ENCODE measurements around the gene CERK.
"Not testable (repeated sequence)": the region's sequence is repeated elsewhere in the genome, so short reads cannot be mapped to it uniquely, and the experiment has no call there.

CERK gene

DNA sequence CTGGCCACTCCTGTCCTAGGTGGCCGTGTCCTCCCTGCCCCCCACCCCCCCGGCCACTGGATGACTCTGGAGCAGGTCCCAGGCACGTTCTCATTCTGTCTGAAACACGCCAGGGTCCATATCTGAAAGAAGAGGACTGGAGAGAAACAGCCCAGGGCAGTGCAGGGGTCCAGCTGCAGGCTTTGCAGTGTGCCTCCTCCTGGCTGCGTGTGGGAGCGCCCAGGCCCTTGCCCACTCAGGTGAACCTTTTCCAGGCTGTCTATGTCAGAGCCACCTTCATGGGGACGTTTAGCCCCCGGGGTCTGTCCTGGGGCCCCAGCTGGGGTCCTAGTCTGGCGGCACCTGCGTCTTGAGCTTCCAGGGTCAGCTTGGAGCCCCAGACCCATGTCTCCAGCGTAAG lies 102.3 kb downstream of the CERK start:
- TF ChIP-seq GABPA (IDR thresholded peaks at IDR 0.05; ENCODE audit: low read depth) (no peak), SPI1 (IDR thresholded peaks at IDR 0.05; ENCODE audit: borderline replicate concordance, low read depth) (no peak), POLR2AphosphoS5 (IDR thresholded peaks at IDR 0.05; ENCODE audit: low read depth) (no peak)
- TF ChIP-seq, protein P1, sequence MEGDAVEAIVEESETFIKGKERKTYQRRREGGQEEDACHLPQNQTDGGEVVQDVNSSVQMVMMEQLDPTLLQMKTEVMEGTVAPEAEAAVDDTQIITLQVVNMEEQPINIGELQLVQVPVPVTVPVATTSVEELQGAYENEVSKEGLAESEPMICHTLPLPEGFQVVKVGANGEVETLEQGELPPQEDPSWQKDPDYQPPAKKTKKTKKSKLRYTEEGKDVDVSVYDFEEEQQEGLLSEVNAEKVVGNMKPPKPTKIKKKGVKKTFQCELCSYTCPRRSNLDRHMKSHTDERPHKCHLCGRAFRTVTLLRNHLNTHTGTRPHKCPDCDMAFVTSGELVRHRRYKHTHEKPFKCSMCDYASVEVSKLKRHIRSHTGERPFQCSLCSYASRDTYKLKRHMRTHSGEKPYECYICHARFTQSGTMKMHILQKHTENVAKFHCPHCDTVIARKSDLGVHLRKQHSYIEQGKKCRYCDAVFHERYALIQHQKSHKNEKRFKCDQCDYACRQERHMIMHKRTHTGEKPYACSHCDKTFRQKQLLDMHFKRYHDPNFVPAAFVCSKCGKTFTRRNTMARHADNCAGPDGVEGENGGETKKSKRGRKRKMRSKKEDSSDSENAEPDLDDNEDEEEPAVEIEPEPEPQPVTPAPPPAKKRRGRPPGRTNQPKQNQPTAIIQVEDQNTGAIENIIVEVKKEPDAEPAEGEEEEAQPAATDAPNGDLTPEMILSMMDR (IDR thresholded peaks at IDR 0.05; ENCODE audit: insufficient read depth, low read length): no peak
- TF ChIP-seq, protein P2, sequence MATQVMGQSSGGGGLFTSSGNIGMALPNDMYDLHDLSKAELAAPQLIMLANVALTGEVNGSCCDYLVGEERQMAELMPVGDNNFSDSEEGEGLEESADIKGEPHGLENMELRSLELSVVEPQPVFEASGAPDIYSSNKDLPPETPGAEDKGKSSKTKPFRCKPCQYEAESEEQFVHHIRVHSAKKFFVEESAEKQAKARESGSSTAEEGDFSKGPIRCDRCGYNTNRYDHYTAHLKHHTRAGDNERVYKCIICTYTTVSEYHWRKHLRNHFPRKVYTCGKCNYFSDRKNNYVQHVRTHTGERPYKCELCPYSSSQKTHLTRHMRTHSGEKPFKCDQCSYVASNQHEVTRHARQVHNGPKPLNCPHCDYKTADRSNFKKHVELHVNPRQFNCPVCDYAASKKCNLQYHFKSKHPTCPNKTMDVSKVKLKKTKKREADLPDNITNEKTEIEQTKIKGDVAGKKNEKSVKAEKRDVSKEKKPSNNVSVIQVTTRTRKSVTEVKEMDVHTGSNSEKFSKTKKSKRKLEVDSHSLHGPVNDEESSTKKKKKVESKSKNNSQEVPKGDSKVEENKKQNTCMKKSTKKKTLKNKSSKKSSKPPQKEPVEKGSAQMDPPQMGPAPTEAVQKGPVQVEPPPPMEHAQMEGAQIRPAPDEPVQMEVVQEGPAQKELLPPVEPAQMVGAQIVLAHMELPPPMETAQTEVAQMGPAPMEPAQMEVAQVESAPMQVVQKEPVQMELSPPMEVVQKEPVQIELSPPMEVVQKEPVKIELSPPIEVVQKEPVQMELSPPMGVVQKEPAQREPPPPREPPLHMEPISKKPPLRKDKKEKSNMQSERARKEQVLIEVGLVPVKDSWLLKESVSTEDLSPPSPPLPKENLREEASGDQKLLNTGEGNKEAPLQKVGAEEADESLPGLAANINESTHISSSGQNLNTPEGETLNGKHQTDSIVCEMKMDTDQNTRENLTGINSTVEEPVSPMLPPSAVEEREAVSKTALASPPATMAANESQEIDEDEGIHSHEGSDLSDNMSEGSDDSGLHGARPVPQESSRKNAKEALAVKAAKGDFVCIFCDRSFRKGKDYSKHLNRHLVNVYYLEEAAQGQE (IDR thresholded peaks at IDR 0.05; ENCODE audit: insufficient replicate concordance, low read depth): no peak
- no peak overlapping the region for H3K27ac ChIP-seq (replicated peaks)
- no peak for DNase-seq (ENCODE audit: low read depth in 1 of 2, low spot score in 1 of 2)
- no peaks in the 10 kb centered on the region for H3K27me3 ChIP-seq (ENCODE audit: insufficient read depth, poor library complexity, severe bottlenecking)
- H3K4me3 ChIP-seq (replicated peaks; ENCODE audit: insufficient read depth, low read length): no peak overlapping the region

DNA sequence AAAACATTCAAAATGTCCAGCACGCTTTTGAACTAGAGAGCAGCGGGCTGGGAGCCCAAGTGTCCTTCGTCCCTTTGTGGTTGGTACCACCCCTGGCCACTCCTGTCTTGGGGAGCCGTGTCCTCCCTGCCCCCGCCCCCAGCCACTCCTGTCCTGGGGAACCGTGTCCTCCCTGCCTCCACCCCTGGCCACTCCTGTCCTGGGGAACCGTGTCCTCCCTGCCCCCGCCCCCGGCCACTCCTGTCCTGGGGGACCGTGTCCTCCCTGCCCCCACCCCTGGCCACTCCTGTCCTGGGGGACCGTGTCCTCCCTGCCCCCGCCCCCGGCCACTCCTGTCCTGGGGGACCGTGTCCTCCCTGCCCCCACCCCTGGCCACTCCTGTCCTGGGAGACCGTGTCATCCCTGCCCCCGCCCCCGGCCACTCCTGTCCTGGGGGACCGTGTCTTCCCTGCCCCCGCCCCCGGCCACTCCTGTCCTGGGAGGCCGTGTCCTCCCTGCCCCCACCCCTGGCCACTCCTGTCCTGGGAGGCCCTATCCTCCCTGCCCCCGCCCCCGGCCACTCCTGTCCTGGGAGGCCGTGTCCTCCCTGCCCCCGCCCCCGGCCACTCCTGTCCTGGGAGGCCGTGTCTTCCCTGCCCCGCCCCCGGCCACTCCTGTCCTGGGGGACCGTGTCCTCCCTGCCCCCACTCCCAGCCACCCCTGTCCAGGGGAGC lies 102.9 kb downstream of the CERK start:
- H3K27me3 ChIP-seq (ENCODE audit: insufficient read depth, poor library complexity, severe bottlenecking); H3K27ac ChIP-seq (replicated peaks); DNase-seq (ENCODE audit: low read depth in 1 of 2, low spot score in 1 of 2); H3K4me3 ChIP-seq (replicated peaks; ENCODE audit: insufficient read depth, low read length): not testable (repeated sequence)

All from HL-60 (cell line).